NCI-H2227 (cell line): Measurements from ENCODE around the gene COL4A6.
"Not testable (repeated sequence)": the region's sequence is repeated elsewhere in the genome, so short reads cannot be mapped to it uniquely, and the experiment has no call there.

ENCODE experiments used
- DNase-seq: peaks from one replicate; lab custom pipeline; 2025; ENCODE audit not compliant: unreplicated experiment; lab: John Stamatoyannopoulos, UW

Gene COL4A6

GRCh38 chrX:108438110-108438623 lies at the start of gene COL4A6:
COL4A6 (minus strand) TSS chrX:108438422; CDS start chrX:108438196, 226 bp downstream.
- no peak for DNase-seq

DNA sequence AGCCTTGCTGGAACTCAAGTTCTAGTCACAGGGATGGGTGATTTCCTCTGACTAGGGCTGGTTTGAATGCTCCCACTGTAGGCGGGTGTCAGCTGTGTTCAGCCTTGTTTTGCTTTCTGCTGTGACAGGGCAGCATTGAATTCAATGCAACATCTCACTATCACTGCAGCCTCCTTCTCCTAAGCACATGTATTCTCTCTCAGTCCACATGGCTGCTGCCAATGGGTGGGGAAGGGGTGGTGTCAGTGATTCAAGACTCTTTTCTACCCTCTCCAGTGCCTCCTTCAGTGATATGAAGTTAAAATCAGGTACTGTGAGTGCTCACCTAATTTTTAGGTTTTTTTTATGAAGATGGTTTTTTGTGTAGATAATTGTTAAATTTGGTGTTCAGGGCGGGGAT lies 47.7 kb upstream of the COL4A6 start:
- DNase-seq = no peak

DNA sequence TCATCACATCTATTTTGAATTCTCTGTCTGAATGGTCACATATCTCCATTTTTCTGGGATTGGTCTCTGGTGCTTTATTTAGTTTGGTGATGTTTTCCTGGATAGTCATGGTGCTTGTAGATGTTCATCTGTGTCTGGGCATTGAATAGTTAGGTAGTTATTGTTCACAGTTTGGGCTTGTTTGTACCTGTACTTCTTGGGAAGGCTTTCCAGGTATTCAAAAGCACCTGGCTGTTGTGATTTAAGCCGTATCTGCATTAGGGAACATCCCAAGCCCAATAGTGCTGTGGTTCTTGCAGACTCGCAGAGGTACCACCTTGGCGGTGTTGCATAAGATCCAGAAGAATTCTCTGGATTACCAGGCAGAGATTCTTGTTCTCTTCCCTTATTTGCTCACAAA lies 46.0 kb upstream of the COL4A6 start:
- no peak for DNase-seq

GRCh38 chrX:108481528-108481927 lies 43.3 kb upstream of the COL4A6 start:
- DNase-seq = not testable (repeated sequence)

- DNase-seq = no peak
Observed at GRCh38 chrX:108473979-108474378, 35.8 kb upstream of the COL4A6 start.

DNA sequence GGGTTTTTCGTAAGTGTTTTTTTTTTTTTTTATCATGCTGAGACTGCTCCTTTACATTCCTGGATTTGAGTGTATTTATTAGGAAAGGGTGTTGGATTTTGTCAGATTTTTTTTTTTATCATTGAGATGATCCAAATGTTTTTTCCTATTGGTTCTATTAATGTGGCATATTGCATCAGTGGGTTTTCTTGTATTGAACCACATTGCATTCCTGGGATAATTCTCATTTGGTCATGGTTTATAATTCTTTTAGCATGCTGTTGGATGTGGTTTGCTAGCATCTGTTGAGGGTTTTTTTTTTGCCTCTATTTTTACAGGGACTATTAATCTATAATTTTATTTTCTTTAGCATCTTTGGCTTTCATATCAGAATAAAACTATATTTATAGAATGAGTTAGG lies 30.3 kb upstream of the COL4A6 start:
- DNase-seq = no peak

DNA sequence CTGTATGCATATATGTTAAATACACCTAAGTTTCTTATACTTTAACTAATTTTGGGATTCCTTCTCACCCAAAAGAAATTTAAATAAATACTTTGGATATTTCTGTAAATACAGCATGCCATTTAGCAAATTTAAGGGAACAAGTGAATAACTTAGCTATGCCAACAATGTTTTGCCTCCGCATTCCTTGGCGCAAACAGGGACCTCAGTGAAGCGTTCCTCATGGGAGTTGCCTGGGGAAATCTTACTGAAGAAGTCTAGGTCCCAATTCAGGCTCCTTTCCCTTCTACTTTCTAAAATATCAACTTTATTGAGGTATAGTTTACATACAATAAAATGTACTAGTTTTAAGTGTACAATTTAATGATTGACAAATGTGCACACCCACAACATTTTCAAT lies 26.4 kb upstream of the COL4A6 start:
- no peak for DNase-seq

DNA sequence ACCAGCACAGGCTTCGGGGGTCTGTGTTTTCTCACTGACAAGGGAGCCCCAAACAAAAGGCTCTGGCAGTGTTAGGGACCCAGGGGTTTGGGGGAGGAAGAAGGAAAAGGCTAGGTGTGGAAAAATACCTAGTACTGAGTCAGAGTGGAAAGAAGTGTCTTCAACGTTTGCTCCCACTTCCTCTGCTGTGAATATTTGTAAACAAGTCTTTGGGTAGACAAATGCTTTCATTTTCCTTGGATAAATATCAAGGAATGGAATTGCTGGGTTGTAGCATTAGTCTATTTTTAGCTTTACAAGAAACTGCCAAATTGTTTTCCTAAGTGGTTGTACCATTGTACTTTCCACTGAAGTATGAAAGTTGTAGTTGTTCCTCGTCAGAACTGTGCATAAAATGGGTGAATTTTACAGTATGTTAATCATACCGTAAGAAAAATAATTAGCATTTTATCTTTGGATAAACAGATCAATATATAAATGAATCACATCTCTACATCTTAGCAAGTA lies 18.8 kb upstream of the COL4A6 start:
- no peak for DNase-seq

- DNase-seq = no peak
Observed at GRCh38 chrX:108453841-108454240, 15.6 kb upstream of the COL4A6 start.

DNA sequence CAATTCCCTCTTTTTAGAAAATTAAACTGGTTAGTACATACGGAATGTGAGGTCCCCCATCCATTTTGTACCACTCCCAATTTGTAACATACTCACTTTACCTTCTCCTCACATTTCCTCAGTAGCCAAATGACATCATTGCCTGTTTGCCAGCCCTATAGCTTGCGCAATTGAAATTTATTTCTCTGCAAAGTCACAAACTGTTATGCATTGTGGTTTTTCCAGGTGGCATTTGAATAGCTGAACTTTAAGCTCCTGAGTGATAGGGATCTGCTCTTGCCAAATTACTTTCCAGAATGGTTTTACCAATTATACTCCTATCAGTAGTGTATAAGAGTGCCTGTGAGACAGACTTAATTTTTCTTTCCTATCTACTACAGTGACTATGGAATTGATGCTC lies 9.1 kb upstream of the COL4A6 start:
- DNase-seq = no peak

- DNase-seq = no peak
Observed at GRCh38 chrX:108442901-108443464, 4.8 kb upstream of the COL4A6 start.

- no peak for DNase-seq
Observed at GRCh38 chrX:108439961-108440696, 1.9 kb upstream of the COL4A6 start.

DNA sequence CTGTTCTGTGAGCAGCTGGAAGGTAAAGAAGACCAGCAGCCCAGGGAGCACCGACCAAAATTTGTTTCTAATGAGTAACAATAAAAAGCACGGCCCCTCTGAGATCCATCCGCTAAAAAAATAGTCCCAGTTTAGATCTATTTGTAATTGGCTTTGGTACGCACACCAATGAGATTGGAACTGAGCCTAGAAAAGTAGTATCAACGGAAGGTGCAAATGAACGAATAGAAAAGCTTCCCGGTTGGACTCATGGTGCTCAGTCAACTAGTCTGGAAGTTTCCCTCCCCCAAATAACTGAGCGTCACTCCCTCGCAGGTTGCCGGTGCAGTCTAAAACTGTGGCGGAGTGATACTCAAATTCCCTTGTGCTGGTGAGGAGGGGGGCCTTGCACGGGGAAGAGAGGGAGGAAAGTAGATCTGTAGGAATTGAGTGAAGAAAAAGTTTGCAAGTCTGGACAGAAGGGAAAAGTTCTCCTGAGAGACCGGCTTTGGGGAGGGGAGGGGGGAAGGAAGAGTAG lies 1.3 kb upstream of the COL4A6 start, which contains the start of gene COL4A5:
Gene COL4A5 (plus strand): TSS at position 413 of the 517 bp plus-strand sequence. CDS start 288 bp downstream, outside the sequence.
- DNase-seq = peak; percentile 61

DNA sequence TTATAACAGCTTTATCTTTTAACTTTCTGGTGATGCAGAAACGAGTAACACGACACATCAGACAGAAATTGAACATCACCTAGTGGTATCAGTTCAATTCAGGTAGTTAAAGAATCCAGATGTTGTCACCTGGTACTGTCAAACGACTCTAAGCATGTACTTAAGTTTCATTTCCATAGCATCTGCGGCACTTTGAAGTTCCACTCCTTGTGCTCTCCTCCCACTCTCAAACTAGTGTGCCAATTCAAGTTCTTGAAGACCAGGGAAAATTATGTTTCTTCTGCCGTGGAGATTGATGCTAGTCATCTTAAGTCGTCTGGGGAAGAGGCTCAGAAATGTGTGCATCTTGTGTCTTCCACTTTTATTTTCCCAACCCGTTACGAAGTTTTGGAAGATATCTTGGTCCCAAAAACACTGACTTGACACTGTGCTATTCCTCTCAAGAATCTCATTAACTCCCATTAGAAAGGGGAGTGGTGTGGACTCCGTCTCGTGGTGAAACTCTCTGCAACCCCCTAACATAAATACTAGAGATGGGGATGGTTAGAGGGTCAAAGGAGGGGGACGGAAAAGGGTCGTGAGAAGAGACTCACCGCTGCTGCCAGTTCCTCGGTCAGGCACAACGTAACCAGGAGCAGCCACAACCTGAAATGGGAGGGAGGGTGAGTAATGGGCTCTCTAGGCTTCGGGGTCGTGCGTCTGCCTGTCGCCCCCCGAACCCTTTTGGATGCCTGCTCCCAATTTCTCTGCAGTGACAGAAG lies 693 bp downstream of the COL4A6 start:
- DNase-seq = no peak

GRCh38 chrX:108435261-108435660 lies 3.0 kb downstream of the COL4A6 start:
- no peak for DNase-seq

GRCh38 chrX:108426262-108426661 lies 12.0 kb downstream of the COL4A6 start:
- DNase-seq = no peak

GRCh38 chrX:108420481-108420880 lies 17.7 kb downstream of the COL4A6 start:
- DNase-seq = no peak

DNA sequence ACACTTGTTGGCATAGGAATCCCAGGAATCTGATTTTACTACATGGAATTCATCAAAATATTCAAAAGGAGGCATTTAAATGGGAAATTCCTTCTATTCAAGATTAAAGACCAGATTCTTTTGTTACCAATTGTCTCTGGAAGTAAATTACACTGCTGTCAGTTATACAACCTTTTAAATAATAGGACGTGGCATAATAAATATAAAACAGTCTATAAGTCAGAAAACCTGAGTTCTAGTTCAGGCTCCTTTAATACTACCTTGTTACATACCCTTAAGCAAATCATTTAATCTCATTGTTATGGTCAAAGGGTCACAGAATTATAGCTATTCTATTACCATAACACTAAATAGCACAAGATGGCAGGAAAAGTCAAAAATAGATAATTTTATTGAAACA lies 18.8 kb downstream of the COL4A6 start:
- no peak for DNase-seq

- DNase-seq = no peak
Observed at GRCh38 chrX:108417257-108417656, 21.0 kb downstream of the COL4A6 start.

DNA sequence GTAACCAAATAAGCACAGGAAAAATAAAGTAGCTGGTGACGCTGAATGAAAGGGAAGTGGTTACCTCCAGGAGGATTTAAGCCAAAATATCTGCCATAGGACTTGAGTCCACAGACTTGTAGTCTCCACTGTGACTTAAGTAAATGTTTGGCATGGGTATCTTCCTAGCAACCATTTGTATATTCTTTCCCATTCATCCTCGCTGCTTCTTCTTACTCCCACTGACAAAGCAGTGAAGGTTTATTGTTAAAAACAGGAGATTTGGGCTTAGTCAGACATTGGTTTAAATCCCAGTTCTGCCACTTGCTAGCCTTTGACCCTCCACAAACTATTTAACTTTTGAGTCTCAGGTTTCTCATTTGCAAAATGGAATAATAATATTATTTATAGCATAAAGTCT lies 22.3 kb downstream of the COL4A6 start:
- no peak for DNase-seq

DNA sequence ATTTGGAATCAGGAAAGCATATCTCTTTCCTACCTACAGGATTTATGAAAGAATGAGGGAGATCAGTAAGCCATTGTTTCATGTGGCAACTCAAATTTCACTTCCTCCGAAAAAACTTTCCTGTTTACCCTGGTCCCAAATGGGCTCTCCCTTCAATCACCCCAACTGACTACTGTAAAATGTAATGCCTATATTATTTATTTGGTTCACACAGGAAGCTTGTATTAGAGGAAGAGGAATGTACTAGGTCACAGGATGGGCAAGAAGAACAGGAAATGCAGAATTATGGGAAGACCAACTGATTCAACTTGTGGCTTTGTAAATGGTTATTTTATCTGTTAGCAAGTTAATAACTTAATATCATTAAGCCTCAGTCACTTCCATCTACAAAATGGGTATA lies 23.1 kb downstream of the COL4A6 start:
- DNase-seq = no peak
